ENCODE data around the gene ERF. TPM values are rescaled to one million over a fixed set of nuclear protein-coding genes. Genes with fewer than 3 reads are reported as not detected.

The ERF gene
- total RNA-seq, 1 donor from 2014 or later = 109 TPM

DNA sequence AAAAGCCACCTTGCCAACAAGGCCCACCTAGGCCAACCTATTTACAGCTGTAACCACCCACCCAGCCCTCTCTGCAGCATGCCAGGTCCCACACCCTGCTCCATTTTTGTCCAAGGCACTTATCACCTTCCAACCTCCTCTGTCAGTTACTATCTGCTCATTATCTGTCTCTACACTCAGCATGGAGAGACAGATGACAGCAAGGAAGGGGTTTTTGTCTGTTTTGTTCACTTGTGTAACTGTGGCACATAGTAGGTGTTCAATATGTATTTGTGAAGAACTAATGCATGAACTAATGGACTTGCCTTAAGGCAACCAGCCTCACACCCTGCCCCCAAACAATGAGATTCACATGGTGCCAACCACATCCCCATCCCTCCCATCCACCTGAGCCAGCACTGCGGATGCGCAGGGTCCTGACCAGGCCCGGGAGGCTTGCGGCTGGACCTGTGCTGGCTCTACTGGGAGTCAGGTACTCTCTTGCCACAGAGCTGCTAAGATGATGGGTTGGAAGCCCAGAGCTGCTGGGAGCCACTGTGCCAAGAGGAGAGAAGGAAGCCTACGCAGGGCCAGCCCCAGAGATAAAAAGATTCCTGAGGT, 54.7 kb downstream of the ERF start:
- TF ChIP-seq, protein P1, sequence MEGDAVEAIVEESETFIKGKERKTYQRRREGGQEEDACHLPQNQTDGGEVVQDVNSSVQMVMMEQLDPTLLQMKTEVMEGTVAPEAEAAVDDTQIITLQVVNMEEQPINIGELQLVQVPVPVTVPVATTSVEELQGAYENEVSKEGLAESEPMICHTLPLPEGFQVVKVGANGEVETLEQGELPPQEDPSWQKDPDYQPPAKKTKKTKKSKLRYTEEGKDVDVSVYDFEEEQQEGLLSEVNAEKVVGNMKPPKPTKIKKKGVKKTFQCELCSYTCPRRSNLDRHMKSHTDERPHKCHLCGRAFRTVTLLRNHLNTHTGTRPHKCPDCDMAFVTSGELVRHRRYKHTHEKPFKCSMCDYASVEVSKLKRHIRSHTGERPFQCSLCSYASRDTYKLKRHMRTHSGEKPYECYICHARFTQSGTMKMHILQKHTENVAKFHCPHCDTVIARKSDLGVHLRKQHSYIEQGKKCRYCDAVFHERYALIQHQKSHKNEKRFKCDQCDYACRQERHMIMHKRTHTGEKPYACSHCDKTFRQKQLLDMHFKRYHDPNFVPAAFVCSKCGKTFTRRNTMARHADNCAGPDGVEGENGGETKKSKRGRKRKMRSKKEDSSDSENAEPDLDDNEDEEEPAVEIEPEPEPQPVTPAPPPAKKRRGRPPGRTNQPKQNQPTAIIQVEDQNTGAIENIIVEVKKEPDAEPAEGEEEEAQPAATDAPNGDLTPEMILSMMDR (IDR thresholded peaks at IDR 0.05; ENCODE audit: unreplicated experiment) = no peak
- peaks cover 26% of the 10 kb centered on the region for H3K4me1 Mint-ChIP-seq (ENCODE audit: unreplicated experiment)
- DNase-seq (ENCODE audit: low spot score) = no peak
- peaks cover 10% of the 10 kb centered on the region for H3K27me3 Mint-ChIP-seq (ENCODE audit: unreplicated experiment)
- H3K27ac Mint-ChIP-seq (ENCODE audit: unreplicated experiment) = peak overlapping the region; percentile 38
- no peaks in the 10 kb centered on the region for H3K9me3 Mint-ChIP-seq (ENCODE audit: unreplicated experiment)
- peaks cover 58% of the 10 kb centered on the region for H3K36me3 Mint-ChIP-seq (ENCODE audit: low read depth, unreplicated experiment)
- peak overlapping the region; percentile 17 for H3K4me3 Mint-ChIP-seq (ENCODE audit: unreplicated experiment)

DNA sequence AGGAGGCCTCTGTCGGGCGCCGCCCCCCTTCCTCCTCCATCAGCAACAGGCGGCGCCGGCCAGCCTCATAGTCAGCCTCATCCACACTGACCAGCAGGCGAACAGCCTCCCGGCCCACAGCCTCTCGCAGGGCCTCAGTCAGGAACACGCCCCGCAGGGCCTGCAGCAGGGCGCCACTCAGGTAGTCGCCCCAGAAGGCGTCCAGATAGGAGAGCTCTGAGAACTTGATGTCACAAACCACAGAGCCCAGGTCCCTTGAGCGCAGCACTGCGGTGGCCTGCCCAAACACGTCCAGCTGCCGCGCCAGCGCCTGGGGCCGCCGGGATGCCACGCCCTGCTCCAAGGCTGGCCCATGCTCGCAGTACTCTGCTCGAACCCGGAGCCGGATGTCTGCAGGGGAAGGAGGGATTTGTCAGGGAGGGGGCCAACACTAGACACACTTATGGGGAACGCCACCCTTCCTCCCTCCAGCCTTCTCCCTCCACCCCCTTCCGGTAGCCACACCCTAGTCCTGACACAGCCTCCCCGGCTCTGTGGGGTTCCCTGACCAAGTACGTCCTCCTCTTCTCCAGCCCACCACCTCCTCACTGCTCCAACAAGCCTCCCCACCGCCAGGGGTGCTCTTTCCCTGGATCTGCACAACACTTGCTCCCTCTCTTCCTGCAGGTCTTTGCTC, 55.4 kb downstream of the ERF start:
- TF ChIP-seq, protein P1 (IDR thresholded peaks at IDR 0.05; ENCODE audit: unreplicated experiment) = no peak
- Mint-ChIP-seq H3K27me3 (ENCODE audit: unreplicated experiment) (peaks cover 10% of the 10 kb centered on the region), H3K9me3 (ENCODE audit: unreplicated experiment) (no peaks in the 10 kb centered on the region), H3K4me1 (ENCODE audit: unreplicated experiment) (peaks cover 26% of the 10 kb centered on the region), H3K36me3 (ENCODE audit: low read depth, unreplicated experiment) (peaks cover 53% of the 10 kb centered on the region), H3K27ac (ENCODE audit: unreplicated experiment) (peak overlapping the region; percentile 38), H3K4me3 (ENCODE audit: unreplicated experiment) (peak overlapping the region; percentile 17)
- DNase-seq (ENCODE audit: low spot score) = no peak

DNA sequence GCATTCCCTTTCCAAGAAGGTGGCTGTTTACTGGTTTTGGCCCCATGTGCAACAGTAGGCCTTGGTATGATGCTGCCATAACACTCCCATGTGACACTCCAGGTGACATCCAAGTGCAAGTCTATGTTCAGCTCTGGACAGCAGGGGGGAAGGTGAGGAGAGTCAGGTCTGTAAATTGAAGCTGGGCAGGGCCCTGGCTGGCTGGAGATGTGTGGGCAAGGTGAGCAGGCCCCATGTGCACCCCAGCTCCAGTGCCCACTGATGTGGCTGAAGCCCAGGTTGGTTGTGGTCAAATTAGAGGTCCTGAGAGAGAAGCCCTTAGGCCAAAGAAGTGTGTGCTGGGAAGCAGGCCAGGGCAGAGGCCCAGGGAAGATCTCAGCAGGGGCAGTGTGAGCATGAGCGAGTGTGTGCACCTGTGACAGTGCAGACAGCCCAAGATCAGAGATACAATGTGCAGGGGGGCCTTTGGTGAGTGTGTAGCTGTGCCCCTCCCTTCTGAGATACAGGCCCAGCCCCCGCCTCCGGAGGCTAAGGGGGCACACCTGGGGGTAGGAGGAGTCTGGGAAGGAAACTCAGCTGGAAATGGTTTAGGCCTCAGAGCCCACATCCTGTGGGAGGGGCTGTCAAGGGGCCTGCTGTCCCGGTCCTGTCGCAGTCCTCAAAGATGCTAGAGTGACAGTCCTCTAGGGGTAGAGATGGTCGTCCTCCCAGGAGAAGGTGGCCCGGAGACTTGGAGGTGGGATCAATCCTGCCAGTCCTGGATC, 56.1 kb downstream of the ERF start:
- TF ChIP-seq, protein P1 (IDR thresholded peaks at IDR 0.05; ENCODE audit: unreplicated experiment) = no peak
- Mint-ChIP-seq H3K27ac (ENCODE audit: unreplicated experiment) (no peak overlapping the region), H3K36me3 (ENCODE audit: low read depth, unreplicated experiment) (peaks cover 53% of the 10 kb centered on the region), H3K4me1 (ENCODE audit: unreplicated experiment) (peaks cover 26% of the 10 kb centered on the region), H3K4me3 (ENCODE audit: unreplicated experiment) (peak overlapping the region; percentile 83), H3K9me3 (ENCODE audit: unreplicated experiment) (no peaks in the 10 kb centered on the region), H3K27me3 (ENCODE audit: unreplicated experiment) (peaks cover 14% of the 10 kb centered on the region)
- no peak for DNase-seq (ENCODE audit: low spot score)

Other genes starting within 250 kb of the ERF start
- 18.4 TPM for gene GRIK5, start 184.9 kb downstream of the ERF start, total RNA-seq (ENCODE audit: unreplicated experiment)
- 19.7 TPM for gene ZNF574, start 179.0 kb downstream of the ERF start, total RNA-seq (ENCODE audit: unreplicated experiment)
- 5.7 TPM for gene POU2F2, start 122.7 kb downstream of the ERF start, total RNA-seq (ENCODE audit: unreplicated experiment)
- gene DEDD2, start 37.5 kb downstream of the ERF start, total RNA-seq (ENCODE audit: unreplicated experiment) = 27.1 TPM
- 13.9 TPM for gene ZNF526, start 34.8 kb downstream of the ERF start, total RNA-seq (ENCODE audit: unreplicated experiment)
- gene GSK3A, start 12.5 kb downstream of the ERF start, total RNA-seq (ENCODE audit: unreplicated experiment) = 54.4 TPM
- 85.7 TPM for gene CIC, start 14.1 kb upstream of the ERF start, total RNA-seq (ENCODE audit: unreplicated experiment)
- gene PRR19, start 47.0 kb upstream of the ERF start, total RNA-seq (ENCODE audit: unreplicated experiment) = 1.1 TPM
- 61.4 TPM for gene PAFAH1B3, start 47.5 kb upstream of the ERF start, total RNA-seq (ENCODE audit: unreplicated experiment)
- 3.9 TPM for gene TMEM145, start 58.2 kb upstream of the ERF start, total RNA-seq (ENCODE audit: unreplicated experiment)
- gene MEGF8, start 70.5 kb upstream of the ERF start, total RNA-seq (ENCODE audit: unreplicated experiment) = 69.3 TPM
- 4.1 TPM for gene CNFN, start 135.2 kb upstream of the ERF start, total RNA-seq (ENCODE audit: unreplicated experiment)
- 5.5 TPM for gene LIPE, start 172.3 kb upstream of the ERF start, total RNA-seq (ENCODE audit: unreplicated experiment)
- not detected for gene CXCL17, start 187.8 kb upstream of the ERF start, total RNA-seq (ENCODE audit: unreplicated experiment)

Measured in endothelial cell (in vitro differentiated cells).